C4-2B (cell line): Measurements from ENCODE around the gene WWOX.

Experiments
- CTCF ChIP-seq: fragments of 450-650 bp; conservative IDR thresholded peaks from 2 replicates; pipeline ENCODE4 v1.5.1; 2017; ENCODE audit warnings: mild to moderate bottlenecking
- ZFX ChIP-seq: fragments of 450-650 bp; IDR thresholded peaks from 2 replicates; pipeline ENCODE4 v1.6.1; 2017

GRCh38 chr16:78097548-78097947 lies 1.9 kb upstream of the WWOX start:
- TF ChIP-seq CTCF (no peak), ZFX (no peak)
